ENCODE measurements around the gene DXO. TPM values are rescaled to one million over a fixed set of nuclear protein-coding genes. Genes with fewer than 3 reads are reported as not detected.
"Not testable (repeated sequence)": the region's sequence is repeated elsewhere in the genome, so short reads cannot be mapped to it uniquely, and the experiment has no call there.

The DXO gene
- total and polyA plus RNA-seq, 5 donors from 2014 or later = 8.4 to 47.7 (median 10.0) TPM

DNA sequence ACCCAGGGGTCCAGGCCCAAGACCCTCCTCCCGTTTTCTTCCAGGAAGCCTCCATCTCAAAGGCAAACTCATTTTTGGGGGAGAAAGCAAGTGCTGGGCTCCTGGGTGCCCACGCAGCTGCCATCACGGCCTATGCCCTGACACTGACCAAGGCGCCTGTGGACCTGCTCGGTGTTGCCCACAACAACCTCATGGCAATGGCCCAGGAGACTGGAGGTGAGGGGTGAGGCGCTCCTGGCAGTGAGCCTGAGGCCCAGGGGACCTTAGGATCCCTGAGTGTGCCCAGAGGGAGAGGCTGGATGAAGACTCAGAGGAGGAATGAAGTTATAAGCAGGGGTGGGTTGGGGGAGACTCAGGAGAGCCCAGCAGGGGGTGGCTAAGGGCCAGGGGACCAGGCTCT is 24.4 kb upstream of the DXO start:
- H3K36me3 Mint-ChIP-seq; H3K27ac Mint-ChIP-seq; DNase-seq; H3K9me3 ChIP-seq (ENCODE audit: control insufficient read depth in 2 of 2, low read length in 2 of 2); H3K4me1 Mint-ChIP-seq; H3K4me3 Mint-ChIP-seq; H3K4me3 ChIP-seq (ENCODE audit: low read depth, low read length); ATAC-seq (ENCODE audit: low read depth in 2 of 2); H3K27me3 Mint-ChIP-seq; H3K27me3 ChIP-seq (ENCODE audit: control insufficient read depth, insufficient read depth, low read length); H3K9me3 Mint-ChIP-seq; H3K4me1 ChIP-seq (ENCODE audit: control insufficient read depth, insufficient read depth, low read length, poor library complexity, severe bottlenecking); H3K27ac ChIP-seq (ENCODE audit: insufficient read depth, low read length, poor library complexity, severe bottlenecking); H3K36me3 ChIP-seq (ENCODE audit: control insufficient read depth, insufficient read depth, low read length): not testable (repeated sequence)

DNA sequence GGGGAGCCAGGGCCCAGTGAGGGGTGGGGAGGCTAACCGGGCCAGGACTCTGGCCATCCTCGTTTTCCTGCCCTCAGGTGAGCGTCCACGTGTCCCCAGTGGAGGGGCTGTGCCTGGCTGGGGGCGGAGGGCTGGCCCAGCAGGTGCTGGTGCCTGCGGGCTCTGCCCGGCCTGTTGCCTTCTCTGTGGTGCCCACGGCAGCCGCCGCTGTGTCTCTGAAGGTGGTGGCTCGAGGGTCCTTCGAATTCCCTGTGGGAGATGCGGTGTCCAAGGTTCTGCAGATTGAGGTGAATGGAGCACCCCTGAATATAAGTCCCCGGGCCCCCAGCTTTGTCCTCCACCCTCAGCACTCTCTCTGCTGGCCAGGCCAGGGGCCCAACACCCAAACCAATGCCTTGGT is 22.5 kb upstream of the DXO start:
- H3K4me3 Mint-ChIP-seq; H3K36me3 ChIP-seq (ENCODE audit: control insufficient read depth, insufficient read depth, low read length); DNase-seq; H3K4me1 Mint-ChIP-seq; H3K27me3 Mint-ChIP-seq; H3K4me1 ChIP-seq (ENCODE audit: control insufficient read depth, insufficient read depth, low read length, poor library complexity, severe bottlenecking); H3K27me3 ChIP-seq (ENCODE audit: control insufficient read depth, insufficient read depth, low read length); H3K36me3 Mint-ChIP-seq; H3K27ac Mint-ChIP-seq; H3K27ac ChIP-seq (ENCODE audit: insufficient read depth, low read length, poor library complexity, severe bottlenecking); H3K9me3 ChIP-seq (ENCODE audit: control insufficient read depth in 2 of 2, low read length in 2 of 2); H3K4me3 ChIP-seq (ENCODE audit: low read depth, low read length); H3K9me3 Mint-ChIP-seq; ATAC-seq (ENCODE audit: low read depth in 2 of 2): not testable (repeated sequence)

DNA sequence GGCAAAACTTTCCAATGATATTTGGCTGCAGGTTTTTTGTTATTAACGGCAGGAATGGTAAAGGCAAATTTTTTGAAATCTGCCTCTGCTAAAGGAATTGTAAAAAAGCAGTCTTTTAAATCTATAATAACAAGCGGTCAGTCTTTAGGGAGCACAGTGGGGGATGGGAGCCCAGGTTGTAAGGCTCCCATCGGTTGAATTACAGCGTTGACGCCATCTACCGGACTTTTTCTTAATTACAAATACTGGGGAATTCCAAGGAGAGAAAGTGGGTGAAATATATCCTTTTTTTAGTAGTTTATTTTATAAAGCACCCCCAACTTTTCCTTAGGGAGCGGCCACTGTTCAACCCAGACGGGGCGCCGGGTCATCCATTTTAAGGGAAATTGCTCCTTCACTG is 17.4 kb upstream of the DXO start:
- not testable (repeated sequence) for H3K4me3 ChIP-seq (ENCODE audit: low read depth, low read length); H3K27me3 Mint-ChIP-seq; H3K27me3 ChIP-seq (ENCODE audit: control insufficient read depth, insufficient read depth, low read length); H3K36me3 ChIP-seq (ENCODE audit: control insufficient read depth, insufficient read depth, low read length); H3K27ac ChIP-seq (ENCODE audit: insufficient read depth, low read length, poor library complexity, severe bottlenecking); H3K9me3 Mint-ChIP-seq; H3K4me1 Mint-ChIP-seq; H3K4me3 Mint-ChIP-seq; ATAC-seq (ENCODE audit: low read depth in 2 of 2); H3K27ac Mint-ChIP-seq; DNase-seq; H3K4me1 ChIP-seq (ENCODE audit: control insufficient read depth, insufficient read depth, low read length, poor library complexity, severe bottlenecking); H3K9me3 ChIP-seq (ENCODE audit: control insufficient read depth in 2 of 2, low read length in 2 of 2); H3K36me3 Mint-ChIP-seq

DNA sequence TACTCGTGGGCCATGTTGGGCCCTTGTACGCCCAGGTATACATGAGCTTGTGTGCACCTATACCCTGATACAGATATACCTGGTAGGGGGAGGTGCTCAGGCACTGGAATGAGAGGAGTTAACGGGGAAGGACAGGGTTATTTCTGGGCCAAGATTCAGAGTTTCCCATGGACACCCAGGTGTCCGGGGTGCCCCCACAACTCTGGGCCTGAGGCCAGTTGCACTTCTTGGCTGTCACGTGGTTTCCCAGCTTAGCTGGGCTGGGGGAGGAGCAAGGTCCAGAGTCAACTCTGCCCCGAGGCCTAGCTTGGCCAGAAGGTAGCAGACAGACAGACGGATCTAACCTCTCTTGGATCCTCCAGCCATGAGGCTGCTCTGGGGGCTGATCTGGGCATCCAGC is 9.8 kb upstream of the DXO start, which contains the start of gene C4A:
C4A (plus strand) TSS at position 314 of the 400 bp plus-strand sequence; CDS start at position 365, 51 bp downstream.
- not testable (repeated sequence) for H3K27me3 Mint-ChIP-seq; H3K27ac Mint-ChIP-seq; H3K4me3 ChIP-seq (ENCODE audit: low read depth, low read length); H3K36me3 ChIP-seq (ENCODE audit: control insufficient read depth, insufficient read depth, low read length); DNase-seq; H3K27ac ChIP-seq (ENCODE audit: insufficient read depth, low read length, poor library complexity, severe bottlenecking); H3K9me3 Mint-ChIP-seq; ATAC-seq (ENCODE audit: low read depth in 2 of 2); H3K36me3 Mint-ChIP-seq; H3K27me3 ChIP-seq (ENCODE audit: control insufficient read depth, insufficient read depth, low read length); H3K9me3 ChIP-seq (ENCODE audit: control insufficient read depth in 2 of 2, low read length in 2 of 2); H3K4me3 Mint-ChIP-seq
- H3K4me1 ChIP-seq (ENCODE audit: control insufficient read depth, insufficient read depth, low read length, poor library complexity, severe bottlenecking) = peaks cover 14% of the 10 kb centered on the region
- peaks cover 0 to 15% (median 4%) of the 10 kb centered on the region in 4 donors for H3K4me1 Mint-ChIP-seq

DNA sequence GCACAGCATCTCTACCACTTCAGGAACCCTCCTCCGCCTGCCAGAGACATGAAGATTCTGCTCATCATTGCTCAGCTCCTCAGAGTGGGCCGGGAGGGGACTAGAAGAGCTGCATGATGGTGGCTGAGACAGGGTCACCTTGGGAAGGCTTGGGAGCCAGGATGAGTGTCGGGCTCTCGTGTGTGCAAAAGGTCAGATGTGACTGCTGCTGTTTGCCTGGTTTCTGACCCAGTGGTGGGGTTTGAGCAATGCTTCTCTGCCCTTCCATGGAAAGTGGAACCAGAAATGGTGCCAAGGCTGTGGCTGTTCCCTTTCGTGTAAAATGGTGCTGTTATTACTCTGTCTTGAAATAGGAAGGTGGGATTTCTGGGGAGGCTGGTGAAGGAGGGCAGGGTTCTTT is 9.1 kb upstream of the DXO start:
- not testable (repeated sequence) for H3K4me3 Mint-ChIP-seq; DNase-seq; H3K36me3 ChIP-seq (ENCODE audit: control insufficient read depth, insufficient read depth, low read length); ATAC-seq (ENCODE audit: low read depth in 2 of 2); H3K4me3 ChIP-seq (ENCODE audit: low read depth, low read length); H3K27me3 Mint-ChIP-seq; H3K27me3 ChIP-seq (ENCODE audit: control insufficient read depth, insufficient read depth, low read length); H3K9me3 ChIP-seq (ENCODE audit: control insufficient read depth in 2 of 2, low read length in 2 of 2); H3K27ac Mint-ChIP-seq; H3K36me3 Mint-ChIP-seq; H3K9me3 Mint-ChIP-seq; H3K27ac ChIP-seq (ENCODE audit: insufficient read depth, low read length, poor library complexity, severe bottlenecking)
- peaks cover 14% of the 10 kb centered on the region for H3K4me1 ChIP-seq (ENCODE audit: control insufficient read depth, insufficient read depth, low read length, poor library complexity, severe bottlenecking)
- peaks cover 0 to 15% (median 4%) of the 10 kb centered on the region in 4 donors for H3K4me1 Mint-ChIP-seq

DNA sequence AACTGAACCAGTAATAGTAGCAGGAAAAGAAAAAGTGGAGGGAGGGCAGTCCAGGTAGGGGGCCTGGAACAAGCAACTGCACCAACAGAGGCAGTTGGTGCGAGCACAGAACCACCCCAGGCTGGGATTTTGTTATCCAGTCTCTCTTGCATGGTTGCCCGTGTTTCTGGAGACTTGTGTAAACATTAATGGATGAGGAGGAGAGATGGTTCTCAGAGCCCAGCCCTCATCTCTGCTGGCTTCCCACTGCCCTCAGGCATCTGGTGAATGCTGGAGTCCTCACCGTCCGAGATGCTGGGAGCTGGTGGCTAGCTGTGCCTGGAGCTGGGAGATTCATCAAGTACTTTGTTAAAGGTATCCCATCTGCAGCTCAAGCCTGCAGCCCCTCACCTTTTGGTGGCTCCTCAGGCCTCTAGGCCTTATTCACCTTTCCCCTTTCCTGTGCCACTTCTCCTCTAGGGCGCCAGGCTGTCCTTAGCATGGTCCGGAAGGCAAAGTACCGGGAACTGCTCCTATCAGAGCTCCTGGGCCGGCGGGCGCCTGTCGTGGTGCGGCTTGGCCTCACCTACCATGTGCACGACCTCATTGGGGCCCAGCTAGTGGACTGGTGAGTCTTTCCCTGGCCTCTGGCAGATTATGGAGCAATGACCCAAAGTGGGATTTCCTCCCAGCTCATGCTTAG is 8.4 kb upstream of the DXO start:
- not testable (repeated sequence) for ATAC-seq (ENCODE audit: low read depth in 2 of 2); H3K36me3 Mint-ChIP-seq; H3K9me3 Mint-ChIP-seq; H3K4me3 Mint-ChIP-seq; H3K9me3 ChIP-seq (ENCODE audit: control insufficient read depth in 2 of 2, low read length in 2 of 2); DNase-seq; H3K27me3 Mint-ChIP-seq; H3K36me3 ChIP-seq (ENCODE audit: control insufficient read depth, insufficient read depth, low read length); H3K27ac ChIP-seq (ENCODE audit: insufficient read depth, low read length, poor library complexity, severe bottlenecking); H3K27me3 ChIP-seq (ENCODE audit: control insufficient read depth, insufficient read depth, low read length); H3K4me3 ChIP-seq (ENCODE audit: low read depth, low read length)
- peaks cover 14% of the 10 kb centered on the region for H3K4me1 ChIP-seq (ENCODE audit: control insufficient read depth, insufficient read depth, low read length, poor library complexity, severe bottlenecking)
- Mint-ChIP-seq H3K4me1 (peaks cover 0 to 15% (median 4%) of the 10 kb centered on the region in 4 donors), H3K27ac (peak overlapping the region in 2 of 3 donors; percentile 40 to 80)

DNA sequence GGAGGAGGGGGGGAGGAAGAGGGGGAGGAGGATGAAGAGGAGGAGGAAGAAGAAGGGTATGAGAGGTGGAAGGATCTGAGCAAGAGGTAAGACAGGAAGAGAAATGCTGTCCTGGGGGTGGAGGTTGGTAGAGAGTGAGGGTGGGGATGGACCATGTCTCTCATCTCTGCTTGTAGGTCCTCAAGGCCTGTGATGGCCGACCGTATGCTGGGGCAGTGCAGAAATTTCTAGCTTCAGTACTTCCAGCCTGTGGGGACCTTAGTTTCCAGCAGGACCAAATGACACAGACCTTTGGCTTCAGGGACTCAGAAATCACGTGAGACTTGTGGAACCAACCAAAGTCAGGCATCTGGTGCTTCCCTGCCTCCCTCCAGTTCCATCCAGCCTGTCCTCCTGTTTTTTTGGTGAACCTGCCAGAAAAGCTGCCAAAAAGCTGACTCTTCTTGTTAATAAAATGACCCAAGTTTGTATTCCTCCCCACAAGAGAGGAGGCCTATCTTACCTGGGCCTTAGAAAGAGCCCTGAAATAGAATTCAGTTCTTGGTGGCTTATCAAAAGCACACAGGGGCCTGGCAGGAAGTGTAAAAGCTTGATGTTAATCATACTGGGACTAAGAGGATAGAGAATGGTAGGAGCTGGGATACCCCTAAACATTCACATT is 7.4 kb upstream of the DXO start:
- Mint-ChIP-seq H3K4me3 (no peak overlapping the region), H3K27ac (peak overlapping the region in 2 of 3 donors; percentile 40 to 80), H3K4me1 (peaks cover 0 to 18% (median 6%) of the 10 kb centered on the region in 4 donors), H3K27me3 (no peaks in the 10 kb centered on the region), H3K36me3 (peaks cover 2% of the 10 kb centered on the region), H3K9me3 (no peaks in the 10 kb centered on the region)
- Histone ChIP-seq H3K9me3 (ENCODE audit: control insufficient read depth in 2 of 2, low read length in 2 of 2) (no peaks in the 10 kb centered on the region), H3K27ac (ENCODE audit: insufficient read depth, low read length, poor library complexity, severe bottlenecking) (peak overlapping the region; percentile 58), H3K27me3 (ENCODE audit: control insufficient read depth, insufficient read depth, low read length) (no peaks in the 10 kb centered on the region), H3K36me3 (ENCODE audit: control insufficient read depth, insufficient read depth, low read length) (peaks cover 6% of the 10 kb centered on the region), H3K4me1 (ENCODE audit: control insufficient read depth, insufficient read depth, low read length, poor library complexity, severe bottlenecking) (peaks cover 14% of the 10 kb centered on the region), H3K4me3 (ENCODE audit: low read depth, low read length) (no peak overlapping the region)
- DNase-seq = peak in 1 of 3 donors; percentile 33
- no peak for ATAC-seq (ENCODE audit: low read depth in 2 of 2)

DNA sequence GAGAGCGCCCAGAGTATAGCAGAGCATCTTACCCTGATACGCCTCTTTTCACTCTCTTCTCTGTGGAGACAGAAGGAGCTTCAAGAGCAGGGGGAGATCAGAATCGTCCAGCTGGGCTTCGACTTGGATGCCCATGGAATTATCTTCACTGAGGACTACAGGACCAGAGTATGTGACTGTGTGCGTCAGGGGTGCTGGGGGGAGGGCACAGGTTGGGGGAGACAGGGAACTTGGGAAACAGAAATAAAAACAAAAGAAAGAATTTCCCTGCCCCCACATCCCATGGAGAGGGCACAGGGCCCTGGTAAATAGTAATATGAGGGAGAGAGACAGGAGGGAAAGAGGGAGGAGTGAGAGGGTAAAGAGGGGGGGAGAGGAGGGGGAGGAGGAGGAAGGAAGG is 6.9 kb upstream of the DXO start:
- Histone ChIP-seq H3K4me3 (ENCODE audit: low read depth, low read length) (no peak overlapping the region), H3K4me1 (ENCODE audit: control insufficient read depth, insufficient read depth, low read length, poor library complexity, severe bottlenecking) (peaks cover 14% of the 10 kb centered on the region), H3K9me3 (ENCODE audit: control insufficient read depth in 2 of 2, low read length in 2 of 2) (no peaks in the 10 kb centered on the region), H3K36me3 (ENCODE audit: control insufficient read depth, insufficient read depth, low read length) (peaks cover 6% of the 10 kb centered on the region), H3K27ac (ENCODE audit: insufficient read depth, low read length, poor library complexity, severe bottlenecking) (peak overlapping the region; percentile 58), H3K27me3 (ENCODE audit: control insufficient read depth, insufficient read depth, low read length) (no peaks in the 10 kb centered on the region)
- Mint-ChIP-seq H3K36me3 (peaks cover 2% of the 10 kb centered on the region), H3K4me3 (peak overlapping the region in 1 of 4 donors; percentile 35), H3K4me1 (peaks cover 0 to 22% (median 11%) of the 10 kb centered on the region in 4 donors), H3K27ac (peak overlapping the region in 2 of 3 donors; percentile 66 to 73), H3K27me3 (no peaks in the 10 kb centered on the region), H3K9me3 (no peaks in the 10 kb centered on the region)
- ATAC-seq (ENCODE audit: low read depth in 2 of 2) (no peak), DNase-seq (no peak)
